Right atrium auricular region (tissue), 2 donors: ENCODE data around the gene ADK. TPM values are rescaled to one million over a fixed set of nuclear protein-coding genes. Genes with fewer than 3 reads are reported as not detected.
A peak's percentile ranks its signal among the peaks of the same experiment; 100 is the strongest.
"Not testable (repeated sequence)": the region's sequence is repeated elsewhere in the genome, so short reads cannot be mapped to it uniquely, and the experiment has no call there.

Experiments used
- DNase-seq: peaks from one replicate; pipeline ENCODE4 v3.0.0-alpha.2; 2019; ENCODE audit warnings: low spot score
- H3K27ac ChIP-seq, 2 donors: fragments of 200-600 bp; sonication (generic); 1 replicate in 1 of 2; 2 replicates in 1 of 2; pipeline ENCODE4 v1.5.1; 2016 to 2019
- H3K27me3 ChIP-seq, 2 donors: fragments of 200-600 bp; sonication (generic); one replicate each; pipeline versions ENCODE4 v1.5.1 to v1.6.0; 2017 to 2019
- H3K36me3 ChIP-seq: fragments of 200-600 bp; sonication (generic); one replicate; pipeline ENCODE4 v1.5.1; 2016
- H3K4me1 ChIP-seq, 2 donors: fragments of 200-600 bp; sonication (generic); one replicate each; pipeline versions ENCODE4 v1.5.1 to v1.6.0; 2017 to 2019
- H3K4me3 ChIP-seq, 2 donors: fragments of 200-600 bp; sonication (generic); 1 replicate in 1 of 2; 2 replicates in 1 of 2; pipeline ENCODE4 v1.5.1; 2017 to 2019; ENCODE audit warnings: mild to moderate bottlenecking in 1 of 2, moderate library complexity in 1 of 2
- H3K9me3 ChIP-seq, 2 donors: fragments of 200-600 bp; sonication (generic); one replicate each; pipeline ENCODE4 v1.5.1; 2019
- CTCF ChIP-seq, 2 donors: fragments of 200-600 bp; sonication (generic); IDR thresholded peaks; one replicate each; pipeline ENCODE4 v1.5.1; 2019; ENCODE audit warnings: antibody characterized with exemption in 2 of 2
- total RNA-seq, 2 donors: library from RNA; depleted of rRNA; stranded (reverse); fragments of >200 nt; gene quantifications; one replicate each; pipeline ENCODE4 v1.1.0, GENCODE V29; 2016

ADK gene
- total RNA-seq, 2 donors from 2014 or later, result 23.7 to 31.6 TPM

GRCh38 chr10:74177140-74177677 lies 26.2 kb downstream of the ADK start:
- no peak for DNase-seq
- Histone ChIP-seq H3K27me3 (no peaks in the 10 kb centered on the region), H3K9me3 (no peaks in the 10 kb centered on the region), H3K27ac (peak overlapping the region; percentile 83 to 85), H3K36me3 (no peaks in the 10 kb centered on the region), H3K4me3 (peak overlapping the region; percentile 66 to 75), H3K4me1 (peaks cover 0 to 18% of the 10 kb centered on the region in 2 donors)
- TF ChIP-seq CTCF (IDR thresholded peaks at IDR 0.05), result no peak

- no peak for TF ChIP-seq CTCF (IDR thresholded peaks at IDR 0.05)
- DNase-seq, result no peak
- Histone ChIP-seq H3K9me3 (no peaks in the 10 kb centered on the region), H3K4me3 (no peak overlapping the region), H3K4me1 (peaks cover 0 to 18% of the 10 kb centered on the region in 2 donors), H3K36me3 (no peaks in the 10 kb centered on the region), H3K27ac (no peak overlapping the region), H3K27me3 (no peaks in the 10 kb centered on the region)
These were observed 27.2 kb downstream of the ADK start for GRCh38 chr10:74178042-74178791.

- peaks cover 0 to 18% of the 10 kb centered on the region in 2 donors for H3K4me1 ChIP-seq
- H3K27me3 ChIP-seq, result no peaks in the 10 kb centered on the region
- TF ChIP-seq CTCF (IDR thresholded peaks at IDR 0.05), result no peak
- H3K9me3 ChIP-seq, result no peaks in the 10 kb centered on the region
- no peak overlapping the region for H3K27ac ChIP-seq
- no peak overlapping the region for H3K4me3 ChIP-seq
- DNase-seq, result no peak
- no peaks in the 10 kb centered on the region for H3K36me3 ChIP-seq
These were observed 28.2 kb downstream of the ADK start for GRCh38 chr10:74179111-74179710.

GRCh38 chr10:74186678-74187077 lies 35.7 kb downstream of the ADK start:
- peaks cover 0 to 7% of the 10 kb centered on the region in 2 donors for H3K4me1 ChIP-seq
- no peaks in the 10 kb centered on the region for H3K9me3 ChIP-seq
- no peak for TF ChIP-seq CTCF (IDR thresholded peaks at IDR 0.05)
- no peaks in the 10 kb centered on the region for H3K36me3 ChIP-seq
- no peak overlapping the region for H3K27ac ChIP-seq
- no peaks in the 10 kb centered on the region for H3K27me3 ChIP-seq
- no peak overlapping the region for H3K4me3 ChIP-seq
- no peak for DNase-seq

- no peak for DNase-seq
- Histone ChIP-seq H3K27me3 (no peaks in the 10 kb centered on the region), H3K27ac (no peak overlapping the region), H3K4me3 (no peak overlapping the region), H3K36me3 (no peaks in the 10 kb centered on the region), H3K4me1 (peaks cover 0 to 7% of the 10 kb centered on the region in 2 donors), H3K9me3 (no peaks in the 10 kb centered on the region)
- no peak for TF ChIP-seq CTCF (IDR thresholded peaks at IDR 0.05)
These were observed 36.2 kb downstream of the ADK start for GRCh38 chr10:74187237-74187636.

GRCh38 chr10:74188617-74189016 lies 37.6 kb downstream of the ADK start:
- not testable (repeated sequence) for H3K9me3 ChIP-seq, DNase-seq, H3K4me3 ChIP-seq, H3K27ac ChIP-seq, H3K27me3 ChIP-seq, H3K4me1 ChIP-seq, H3K36me3 ChIP-seq
